HG03159 (cell line): Measurements from ENCODE around the gene ATG5.
"Not testable (repeated sequence)": the region's sequence is repeated elsewhere in the genome, so short reads cannot be mapped to it uniquely, and the experiment has no call there.

Experiments used
- ATAC-seq: cut with Tn5 transposase; IDR thresholded peaks from one replicate; pipeline ENCODE4 v1.9.1; 2021; ENCODE audit warnings: mild to moderate bottlenecking, moderate library complexity; ENCODE audit not compliant: unreplicated experiment

Gene ATG5

GRCh38 chr6:106160189-106160588 is 165.4 kb downstream of the ATG5 start:
- no peak for ATAC-seq

- ATAC-seq = no peak
Observed at GRCh38 chr6:106159531-106159940, 166.0 kb downstream of the ATG5 start.

GRCh38 chr6:106158816-106159215 is 166.7 kb downstream of the ATG5 start:
- no peak for ATAC-seq

GRCh38 chr6:106156863-106157262 is 168.7 kb downstream of the ATG5 start:
- no peak for ATAC-seq

- no peak for ATAC-seq
Observed at GRCh38 chr6:106156413-106156812, 169.1 kb downstream of the ATG5 start.

GRCh38 chr6:106155219-106155830 is 170.2 kb downstream of the ATG5 start:
- ATAC-seq = no peak

GRCh38 chr6:106154326-106154725 is 171.2 kb downstream of the ATG5 start:
- ATAC-seq = no peak

- ATAC-seq = no peak
Observed at GRCh38 chr6:106152952-106153351, 172.6 kb downstream of the ATG5 start.

- ATAC-seq = not testable (repeated sequence)
Observed at GRCh38 chr6:106152476-106152875, 173.1 kb downstream of the ATG5 start.

GRCh38 chr6:106149472-106150069 is 176.0 kb downstream of the ATG5 start:
- no peak for ATAC-seq

GRCh38 chr6:106147476-106147875 is 178.1 kb downstream of the ATG5 start:
- no peak for ATAC-seq

- ATAC-seq = peak; percentile 38
Observed at GRCh38 chr6:106146852-106147351, 178.7 kb downstream of the ATG5 start.

GRCh38 chr6:106145741-106146227 is 179.8 kb downstream of the ATG5 start:
- ATAC-seq = no peak

GRCh38 chr6:106145144-106145543 is 180.4 kb downstream of the ATG5 start:
- ATAC-seq = no peak

- ATAC-seq = no peak
Observed at GRCh38 chr6:106143665-106144064, 181.9 kb downstream of the ATG5 start.

- ATAC-seq = no peak
Observed at GRCh38 chr6:106142876-106143431, 182.6 kb downstream of the ATG5 start.

GRCh38 chr6:106141441-106142237 is 183.9 kb downstream of the ATG5 start:
- ATAC-seq = peak; percentile 87

GRCh38 chr6:106138151-106138550 is 187.4 kb downstream of the ATG5 start:
- no peak for ATAC-seq

GRCh38 chr6:106136845-106137244 is 188.7 kb downstream of the ATG5 start:
- no peak for ATAC-seq

GRCh38 chr6:106135911-106136571 is 189.5 kb downstream of the ATG5 start:
- ATAC-seq = no peak
